H1 (cell line): ENCODE data around the gene AHI1.

ENCODE experiments used
- CBX5 ChIP-seq: fragments of 300-800, 300-1000 bp; sonication (generic); IDR thresholded peaks from 2 replicates; pipeline ENCODE4 v1.7.1; 2016; ENCODE audit warnings: antibody characterized with exemption, low read length, low read depth
- CTCF ChIP-seq, 3 experiments: IDR thresholded peaks; 1 replicate in 2 of 3; 2 replicates in 1 of 3; pipeline versions ENCODE4 v1.5.1 to v1.6.1; 2011; ENCODE audit warnings: low read length in 3 of 3, mild to moderate bottlenecking in 3 of 3, inconsistent platforms in 2 of 3, low read depth in 1 of 3, moderate library complexity in 1 of 3; ENCODE audit not compliant: insufficient read depth in 1 of 3; ENCODE audit errors: control extremely low read depth in 1 of 3
- EZH2 ChIP-seq: fragments of 200-600 bp; sonication (generic); IDR thresholded peaks from 2 replicates; pipeline ENCODE4 v1.7.1; 2012; ENCODE audit warnings: low read depth, mild to moderate bottlenecking, moderate library complexity, low read length, inconsistent platforms; ENCODE audit not compliant: severe bottlenecking
- POLR2AphosphoS5 ChIP-seq: IDR thresholded peaks from 2 replicates; pipeline ENCODE4 v1.6.1; 2011; ENCODE audit warnings: low read depth, low read length
- RXRA ChIP-seq: IDR thresholded peaks from 2 replicates; pipeline ENCODE4 v1.6.1; 2011; ENCODE audit warnings: low read depth, mild to moderate bottlenecking, low read length, moderate library complexity; ENCODE audit not compliant: insufficient read depth
- USF2 ChIP-seq: IDR thresholded peaks from 2 replicates; pipeline ENCODE4 v1.6.1; 2011; ENCODE audit warnings: low read length, improper control_type of control experiment

GRCh38 chr6:135311446-135312200, 185.9 kb downstream of the AHI1 start:
- no peak for TF ChIP-seq CTCF (IDR thresholded peaks at IDR 0.05; ENCODE audit: control extremely low read depth in 1 of 3, insufficient read depth in 1 of 3, low read depth in 1 of 3, low read length in 3 of 3)
- TF ChIP-seq CBX5: no peak
- no peak for TF ChIP-seq POLR2AphosphoS5
- TF ChIP-seq EZH2: no peak
- TF ChIP-seq USF2: no peak
- TF ChIP-seq RXRA: no peak
